Measurements from ENCODE around the gene PLBD2. TPM values are rescaled to one million over a fixed set of nuclear protein-coding genes. Genes with fewer than 3 reads are reported as not detected.

PLBD2 gene
- total RNA-seq, 3 donors from 2014 or later, result 15.4 to 59.8 (median 26.9) TPM

DNA sequence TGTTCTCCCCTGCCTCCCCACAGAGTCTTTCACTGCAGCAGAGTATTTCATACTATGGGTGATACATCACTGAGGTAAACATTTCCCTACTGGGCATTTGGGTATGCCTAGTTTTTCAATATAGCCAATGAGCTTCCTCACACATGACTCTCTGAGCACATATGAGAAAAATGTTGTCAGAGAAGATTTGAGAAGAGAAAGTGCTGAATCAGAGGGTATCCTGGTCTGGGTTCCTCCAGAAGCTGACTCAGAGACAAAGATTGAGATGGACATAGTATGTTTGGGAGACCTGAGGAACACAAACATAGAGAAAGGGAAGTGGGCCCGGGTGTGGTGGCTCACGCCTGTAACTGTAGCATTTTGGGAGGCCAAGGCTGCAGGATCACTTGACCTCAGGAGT is 36.0 kb upstream of the PLBD2 start:
- H3K27ac ChIP-seq, result no peak overlapping the region
- H3K27me3 ChIP-seq, result no peaks in the 10 kb centered on the region
- H3K36me3 ChIP-seq, result no peaks in the 10 kb centered on the region
- no peaks in the 10 kb centered on the region for H3K9me3 ChIP-seq
- no peak overlapping the region for H3K4me3 ChIP-seq
- intact Hi-C loops (cut with DNase I; ENCODE audit: low total_unique reads), result no loop called here
- no peaks in the 10 kb centered on the region for H3K4me1 ChIP-seq
- DNase-seq (ENCODE audit: low spot score in 2 of 2), result no peak
- TF ChIP-seq, protein P1, sequence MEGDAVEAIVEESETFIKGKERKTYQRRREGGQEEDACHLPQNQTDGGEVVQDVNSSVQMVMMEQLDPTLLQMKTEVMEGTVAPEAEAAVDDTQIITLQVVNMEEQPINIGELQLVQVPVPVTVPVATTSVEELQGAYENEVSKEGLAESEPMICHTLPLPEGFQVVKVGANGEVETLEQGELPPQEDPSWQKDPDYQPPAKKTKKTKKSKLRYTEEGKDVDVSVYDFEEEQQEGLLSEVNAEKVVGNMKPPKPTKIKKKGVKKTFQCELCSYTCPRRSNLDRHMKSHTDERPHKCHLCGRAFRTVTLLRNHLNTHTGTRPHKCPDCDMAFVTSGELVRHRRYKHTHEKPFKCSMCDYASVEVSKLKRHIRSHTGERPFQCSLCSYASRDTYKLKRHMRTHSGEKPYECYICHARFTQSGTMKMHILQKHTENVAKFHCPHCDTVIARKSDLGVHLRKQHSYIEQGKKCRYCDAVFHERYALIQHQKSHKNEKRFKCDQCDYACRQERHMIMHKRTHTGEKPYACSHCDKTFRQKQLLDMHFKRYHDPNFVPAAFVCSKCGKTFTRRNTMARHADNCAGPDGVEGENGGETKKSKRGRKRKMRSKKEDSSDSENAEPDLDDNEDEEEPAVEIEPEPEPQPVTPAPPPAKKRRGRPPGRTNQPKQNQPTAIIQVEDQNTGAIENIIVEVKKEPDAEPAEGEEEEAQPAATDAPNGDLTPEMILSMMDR (IDR thresholded peaks at IDR 0.05), result no peak
- TF ChIP-seq POLR2AphosphoS5 (IDR thresholded peaks at IDR 0.05) (no peak), POLR2A (IDR thresholded peaks at IDR 0.05) (no peak)

DNA sequence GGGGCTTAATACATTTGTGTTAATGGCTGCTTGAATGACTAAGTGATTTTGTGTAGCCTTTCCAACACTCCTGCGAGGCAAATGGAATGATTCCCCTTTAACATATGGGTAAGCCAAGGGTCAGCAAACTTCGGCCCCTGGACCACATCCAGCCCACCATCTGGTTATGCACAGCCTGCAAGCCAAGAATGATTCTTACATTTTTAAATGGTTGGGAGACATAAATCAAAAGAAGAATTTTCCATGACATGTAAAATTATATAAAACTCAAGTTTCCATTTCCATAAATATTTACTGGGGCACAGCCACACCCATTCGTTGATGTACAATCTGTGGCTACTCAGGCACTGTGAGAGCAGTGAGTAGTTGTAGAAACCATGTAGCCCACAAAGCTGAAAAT is 32.5 kb upstream of the PLBD2 start:
- Histone ChIP-seq H3K36me3 (no peaks in the 10 kb centered on the region), H3K4me1 (no peaks in the 10 kb centered on the region), H3K27ac (no peak overlapping the region), H3K9me3 (no peaks in the 10 kb centered on the region), H3K4me3 (no peak overlapping the region), H3K27me3 (no peaks in the 10 kb centered on the region)
- intact Hi-C loops (cut with DNase I; ENCODE audit: low total_unique reads), result no loop called here
- no peak for DNase-seq (ENCODE audit: low spot score in 2 of 2)
- no peak for TF ChIP-seq POLR2A (IDR thresholded peaks at IDR 0.05)
- TF ChIP-seq, protein P1 (IDR thresholded peaks at IDR 0.05), result no peak
- no peak for TF ChIP-seq POLR2AphosphoS5 (IDR thresholded peaks at IDR 0.05)

DNA sequence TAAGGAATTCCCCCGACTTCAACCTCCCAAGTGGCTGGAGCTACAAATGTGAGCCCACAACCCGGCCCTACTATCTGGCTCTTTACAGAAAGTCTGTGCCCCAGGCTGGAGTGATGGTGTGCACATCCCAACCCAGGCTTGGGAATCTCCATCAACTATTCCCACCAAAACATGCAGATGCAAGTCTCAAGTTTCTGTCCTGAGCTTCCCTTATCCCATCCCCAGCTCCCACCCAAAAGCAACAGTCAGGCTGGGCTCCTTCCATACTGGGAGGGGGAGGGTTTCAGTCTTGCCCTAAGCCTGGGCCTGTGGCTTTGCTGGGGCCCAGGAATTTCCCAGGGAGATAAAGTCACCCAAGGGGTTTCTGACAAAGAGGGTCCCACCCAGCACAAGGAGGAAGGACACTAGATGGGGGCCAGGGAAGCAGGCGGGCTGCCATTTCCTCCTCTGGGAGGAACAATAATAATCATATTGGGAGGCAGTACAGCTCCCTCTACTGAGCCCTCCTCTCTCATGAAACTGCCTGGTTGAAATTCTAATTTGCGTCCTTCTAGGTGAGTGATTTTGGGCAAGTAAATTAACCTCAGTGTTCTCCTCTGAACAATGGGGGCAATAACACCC is 31.5 kb upstream of the PLBD2 start:
- no peaks in the 10 kb centered on the region for H3K36me3 ChIP-seq
- DNase-seq (ENCODE audit: low spot score in 2 of 2), result no peak
- no peak overlapping the region for H3K27ac ChIP-seq

DNA sequence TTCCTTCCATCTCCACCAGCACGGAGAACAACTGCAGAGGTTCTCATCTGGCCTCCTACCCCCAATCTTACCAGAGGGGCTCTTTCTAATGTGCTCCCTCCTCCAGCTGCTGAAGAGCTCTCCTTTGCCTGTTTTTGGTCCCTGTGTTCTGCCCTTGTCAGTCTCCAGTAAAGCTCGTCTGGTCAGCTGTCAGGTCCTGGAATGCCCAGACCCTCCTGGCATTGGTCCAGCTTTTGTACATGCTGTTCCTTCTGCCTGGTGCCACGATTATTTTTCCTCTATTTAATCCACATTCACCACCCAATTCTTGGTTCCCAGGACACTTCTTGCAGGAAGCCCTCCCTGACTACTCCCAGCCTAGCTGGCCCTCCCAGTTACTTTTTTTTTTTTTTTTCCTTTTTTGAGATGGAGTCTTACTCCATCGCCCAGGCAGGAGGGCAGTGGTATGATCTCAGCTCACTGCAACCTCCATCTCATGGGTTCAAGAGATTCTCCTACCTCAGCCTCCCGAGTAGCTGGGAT is 30.0 kb upstream of the PLBD2 start:
- Histone ChIP-seq H3K4me3 (no peak overlapping the region), H3K27me3 (no peaks in the 10 kb centered on the region), H3K27ac (no peak overlapping the region), H3K9me3 (no peaks in the 10 kb centered on the region), H3K36me3 (no peaks in the 10 kb centered on the region), H3K4me1 (peaks cover 0 to 5% of the 10 kb centered on the region in 2 donors)
- intact Hi-C loops (cut with DNase I; ENCODE audit: low total_unique reads), result no loop called here
- TF ChIP-seq POLR2AphosphoS5 (IDR thresholded peaks at IDR 0.05), result no peak
- TF ChIP-seq, protein P1 (IDR thresholded peaks at IDR 0.05), result no peak
- no peak for TF ChIP-seq POLR2A (IDR thresholded peaks at IDR 0.05)
- DNase-seq (ENCODE audit: low spot score in 2 of 2), result no peak

More for the DNA sequence above, 31.5 kb upstream of the PLBD2 start:
- intact Hi-C loops (cut with DNase I; ENCODE audit: low total_unique reads), result no loop called here
- H3K27me3 ChIP-seq, result no peaks in the 10 kb centered on the region
- H3K4me3 ChIP-seq, result no peak overlapping the region
- TF ChIP-seq POLR2AphosphoS5 (IDR thresholded peaks at IDR 0.05) (no peak), POLR2A (IDR thresholded peaks at IDR 0.05) (no peak)
- TF ChIP-seq, protein P1 (IDR thresholded peaks at IDR 0.05), result no peak
- H3K4me1 ChIP-seq, result no peaks in the 10 kb centered on the region
- no peaks in the 10 kb centered on the region for H3K9me3 ChIP-seq

DNA sequence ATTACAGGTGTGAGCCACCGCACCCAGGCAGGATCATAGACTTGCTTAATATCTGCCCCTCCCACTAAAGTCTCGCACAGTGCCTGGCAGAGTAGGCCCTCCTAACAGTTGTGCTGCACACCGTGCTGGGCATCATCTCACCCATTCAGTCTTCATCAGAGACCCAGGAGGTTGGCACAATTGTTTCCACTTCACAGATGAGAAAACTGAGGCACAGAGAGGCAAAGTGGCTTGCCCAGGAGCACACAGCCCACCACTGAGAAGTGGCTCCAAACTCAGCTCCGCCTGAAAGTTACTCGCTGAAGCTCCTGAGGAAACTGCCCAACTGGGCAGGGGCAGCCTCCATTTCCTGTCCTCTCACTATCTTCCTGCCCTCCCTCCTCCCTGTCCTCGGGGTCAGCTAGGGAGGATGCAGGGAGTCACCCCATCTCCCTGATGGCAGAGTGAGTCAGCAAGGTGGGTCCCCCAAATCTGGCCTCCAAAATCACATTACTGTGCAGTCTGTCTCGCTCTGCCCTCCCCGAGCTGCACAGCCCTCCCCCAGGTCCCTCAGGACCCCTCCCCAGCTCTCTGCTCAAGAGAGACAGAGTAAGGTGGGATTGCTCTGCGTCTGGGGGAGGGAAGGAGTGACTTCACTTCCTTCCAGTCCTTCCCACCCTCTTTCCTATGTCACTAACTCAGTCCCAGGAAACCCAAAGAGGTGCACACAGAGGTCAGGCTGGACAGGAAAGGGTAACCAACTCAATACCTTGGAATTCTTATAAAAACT is 29.2 kb upstream of the PLBD2 start:
- DNase-seq (ENCODE audit: low spot score in 2 of 2), result no peak
- intact Hi-C loops (cut with DNase I; ENCODE audit: low total_unique reads), result no loop called here
- Histone ChIP-seq H3K27me3 (no peaks in the 10 kb centered on the region), H3K4me3 (no peak overlapping the region), H3K4me1 (peaks cover 0 to 6% of the 10 kb centered on the region in 2 donors), H3K36me3 (no peaks in the 10 kb centered on the region), H3K27ac (no peak overlapping the region), H3K9me3 (no peaks in the 10 kb centered on the region)
- TF ChIP-seq POLR2A (IDR thresholded peaks at IDR 0.05), result no peak
- TF ChIP-seq, protein P1 (IDR thresholded peaks at IDR 0.05), result no peak
- TF ChIP-seq POLR2AphosphoS5 (IDR thresholded peaks at IDR 0.05), result no peak

All from breast epithelium (tissue), 4 donors.